Mucosa of descending colon (tissue), 3 donors: ENCODE data around the gene SLC25A24. TPM values are rescaled to one million over a fixed set of nuclear protein-coding genes. Genes with fewer than 3 reads are reported as not detected.
"Not testable (repeated sequence)": the region's sequence is repeated elsewhere in the genome, so short reads cannot be mapped to it uniquely, and the experiment has no call there.

ENCODE experiments used
- ATAC-seq: fragments of 200-7000 bp; cut with Tn5 transposase; one replicate; pipeline ENCODE4 v1.9.1; 2020; ENCODE audit warnings: mild to moderate bottlenecking, moderate library complexity
- DNase-seq, 3 donors: peaks; one replicate each; pipeline ENCODE4 v3.0.0-alpha.2; 2020
- H3K36me3 ChIP-seq: fragments of 200-600 bp; one replicate; pipeline ENCODE4 v1.8.0; 2021; ENCODE audit warnings: low read depth, mild to moderate bottlenecking
- H3K4me1 ChIP-seq: fragments of 200-600 bp; one replicate; pipeline ENCODE4 v1.8.0; 2021; ENCODE audit warnings: low read depth, mild to moderate bottlenecking
- H3K4me3 ChIP-seq: fragments of 200-600 bp; one replicate; pipeline ENCODE4 v1.8.0; 2021; ENCODE audit warnings: mild to moderate bottlenecking
- H3K9me3 ChIP-seq: fragments of 200-600 bp; one replicate; pipeline ENCODE4 v1.8.0; 2021; ENCODE audit warnings: mild to moderate bottlenecking
- intact Hi-C, 2 donors: fragments of 100-400 bp; cut with DNase I in 1 of 2; cut with micrococcal nuclease in 1 of 2; formaldehyde crosslinking; loops; one replicate each; pipeline versions ENCODE4 v1.11.0 to v1.11.1; 2022; cut with DNase I, micrococcal nuclease
- total RNA-seq, 3 donors: library from RNA; stranded (reverse); fragmentation: NEBNext Ultra II Directional in 2 of 3; extraction: Animal tissue kit (Norgen Biotek cat#: 25700) in 2 of 3; gene quantifications; one replicate each; pipeline versions ENCODE4 v1.2.1 to v1.2.4, GENCODE V29; 2021 to 2023
- TF ChIP-seq, protein P1 (sequence below): fragments of 200-600 bp; IDR thresholded peaks from one replicate; pipeline ENCODE4 v1.8.0; 2022; ENCODE audit warnings: antibody characterized with exemption, mild to moderate bottlenecking
- donor health status: DM: no; HTN: no; CAD: no; lungs with moderate emphysema.
- donor health status: DM: no; HTN: no; CAD: no.
- donor health status: DM: no; HTN: yes; CAD: no.

Gene SLC25A24
- total RNA-seq, 3 donors from 2014 or later, result 38.1 to 81.2 (median 66.7) TPM

DNA sequence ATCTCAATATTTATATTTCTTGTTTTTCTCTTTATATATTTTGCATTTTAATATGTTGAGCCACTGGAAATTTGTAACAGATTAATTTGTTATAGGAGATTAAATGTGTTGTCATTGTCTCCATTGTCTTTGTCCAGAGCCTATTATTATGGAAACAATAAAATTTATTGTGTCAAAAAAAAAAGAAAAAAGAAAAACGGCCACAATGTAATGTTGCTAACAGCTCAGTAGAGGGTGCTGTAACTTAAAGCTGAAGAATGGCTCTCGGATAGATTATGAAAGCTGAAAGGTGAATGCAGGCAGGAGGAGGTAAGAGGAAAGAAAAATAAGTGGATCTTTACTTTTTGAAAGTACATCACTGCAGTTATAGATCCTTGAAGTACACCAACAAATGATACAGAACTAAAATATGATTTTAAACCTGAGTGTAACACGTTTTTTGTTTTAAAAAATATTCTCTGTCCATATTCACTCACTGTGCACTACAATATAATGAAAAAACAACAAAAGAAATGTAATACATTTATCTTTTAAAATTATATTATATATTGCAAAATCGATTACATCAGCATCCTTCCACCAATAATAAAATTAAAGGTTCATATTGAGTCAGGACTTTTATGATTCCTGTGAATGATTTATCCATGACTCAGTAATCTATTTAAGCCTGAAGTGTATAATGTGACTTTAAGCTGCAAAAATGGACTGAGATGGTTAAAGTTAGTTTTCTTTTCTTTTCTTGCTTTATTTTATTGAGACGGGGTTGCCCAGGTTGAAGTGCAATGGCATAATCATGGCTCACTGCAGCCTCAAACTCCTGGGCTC lies 14.7 kb upstream of the SLC25A24 start:
- intact Hi-C loops, H3K4me1 ChIP-seq, DNase-seq, H3K36me3 ChIP-seq, H3K4me3 ChIP-seq, H3K9me3 ChIP-seq: not testable (repeated sequence)
- ATAC-seq, result peak; percentile 93
- TF ChIP-seq, protein P1, sequence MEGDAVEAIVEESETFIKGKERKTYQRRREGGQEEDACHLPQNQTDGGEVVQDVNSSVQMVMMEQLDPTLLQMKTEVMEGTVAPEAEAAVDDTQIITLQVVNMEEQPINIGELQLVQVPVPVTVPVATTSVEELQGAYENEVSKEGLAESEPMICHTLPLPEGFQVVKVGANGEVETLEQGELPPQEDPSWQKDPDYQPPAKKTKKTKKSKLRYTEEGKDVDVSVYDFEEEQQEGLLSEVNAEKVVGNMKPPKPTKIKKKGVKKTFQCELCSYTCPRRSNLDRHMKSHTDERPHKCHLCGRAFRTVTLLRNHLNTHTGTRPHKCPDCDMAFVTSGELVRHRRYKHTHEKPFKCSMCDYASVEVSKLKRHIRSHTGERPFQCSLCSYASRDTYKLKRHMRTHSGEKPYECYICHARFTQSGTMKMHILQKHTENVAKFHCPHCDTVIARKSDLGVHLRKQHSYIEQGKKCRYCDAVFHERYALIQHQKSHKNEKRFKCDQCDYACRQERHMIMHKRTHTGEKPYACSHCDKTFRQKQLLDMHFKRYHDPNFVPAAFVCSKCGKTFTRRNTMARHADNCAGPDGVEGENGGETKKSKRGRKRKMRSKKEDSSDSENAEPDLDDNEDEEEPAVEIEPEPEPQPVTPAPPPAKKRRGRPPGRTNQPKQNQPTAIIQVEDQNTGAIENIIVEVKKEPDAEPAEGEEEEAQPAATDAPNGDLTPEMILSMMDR, result peak; percentile 54

DNA sequence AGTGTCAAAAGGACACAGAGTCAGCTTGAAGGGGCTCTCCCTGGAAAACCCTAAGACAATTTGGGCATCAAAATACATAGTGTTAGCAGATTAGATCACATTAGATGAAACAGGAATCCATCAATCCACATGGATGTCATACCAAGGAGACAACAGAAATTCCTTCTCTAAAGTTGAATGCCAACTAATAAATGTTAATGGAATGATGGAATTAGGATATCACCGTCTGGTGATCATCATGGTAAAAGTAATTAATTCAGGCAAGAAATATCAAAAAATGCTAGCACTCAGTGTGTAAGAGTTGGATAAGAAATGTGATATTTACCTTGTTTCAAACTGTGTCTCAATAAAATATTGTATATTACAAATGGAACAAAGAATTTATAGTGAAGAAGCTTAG lies 10.9 kb upstream of the SLC25A24 start:
- DNase-seq, result no peak
- Histone ChIP-seq H3K9me3 (no peaks in the 10 kb centered on the region), H3K4me3 (no peak overlapping the region), H3K4me1 (no peaks in the 10 kb centered on the region), H3K36me3 (no peaks in the 10 kb centered on the region)
- intact Hi-C loops, result no loop called here
- ATAC-seq, result no peak
- TF ChIP-seq, protein P1, result no peak

DNA sequence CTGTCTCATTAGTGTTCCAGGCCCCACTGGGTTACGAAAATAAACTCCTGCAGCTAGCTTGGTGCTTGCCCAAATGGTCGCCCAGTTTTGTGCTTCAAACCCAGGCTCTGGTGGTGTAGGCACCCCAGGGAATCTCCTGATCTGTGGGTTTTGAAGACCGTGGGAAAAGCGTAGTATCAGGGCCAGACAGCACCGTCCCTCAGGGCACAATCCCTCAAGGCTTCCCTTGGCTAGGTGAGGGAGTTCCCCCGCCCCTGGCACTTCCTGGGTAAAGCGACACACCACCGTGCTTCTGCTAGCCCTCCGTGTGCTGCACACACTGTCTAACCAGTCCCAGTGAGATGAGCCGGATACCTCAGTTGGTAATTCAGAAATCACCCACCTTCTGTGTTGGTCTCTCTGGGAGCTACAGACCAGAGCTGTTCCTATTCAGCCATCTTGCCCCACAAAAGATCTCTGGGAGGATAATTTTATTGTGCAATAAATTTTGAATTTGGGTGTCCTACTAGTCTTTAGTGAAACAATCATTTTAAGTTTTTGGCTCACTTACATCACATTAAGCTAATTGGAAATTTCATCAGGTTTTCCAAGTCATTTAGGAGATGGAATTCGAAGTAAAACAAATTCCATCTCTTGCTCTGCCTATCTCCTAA lies 9.4 kb upstream of the SLC25A24 start:
- TF ChIP-seq, protein P1, result no peak
- Histone ChIP-seq H3K4me3 (no peak overlapping the region), H3K9me3 (no peaks in the 10 kb centered on the region), H3K36me3 (no peaks in the 10 kb centered on the region), H3K4me1 (no peaks in the 10 kb centered on the region)
- ATAC-seq (no peak), DNase-seq (no peak)
- intact Hi-C loops, result no loop called here

DNA sequence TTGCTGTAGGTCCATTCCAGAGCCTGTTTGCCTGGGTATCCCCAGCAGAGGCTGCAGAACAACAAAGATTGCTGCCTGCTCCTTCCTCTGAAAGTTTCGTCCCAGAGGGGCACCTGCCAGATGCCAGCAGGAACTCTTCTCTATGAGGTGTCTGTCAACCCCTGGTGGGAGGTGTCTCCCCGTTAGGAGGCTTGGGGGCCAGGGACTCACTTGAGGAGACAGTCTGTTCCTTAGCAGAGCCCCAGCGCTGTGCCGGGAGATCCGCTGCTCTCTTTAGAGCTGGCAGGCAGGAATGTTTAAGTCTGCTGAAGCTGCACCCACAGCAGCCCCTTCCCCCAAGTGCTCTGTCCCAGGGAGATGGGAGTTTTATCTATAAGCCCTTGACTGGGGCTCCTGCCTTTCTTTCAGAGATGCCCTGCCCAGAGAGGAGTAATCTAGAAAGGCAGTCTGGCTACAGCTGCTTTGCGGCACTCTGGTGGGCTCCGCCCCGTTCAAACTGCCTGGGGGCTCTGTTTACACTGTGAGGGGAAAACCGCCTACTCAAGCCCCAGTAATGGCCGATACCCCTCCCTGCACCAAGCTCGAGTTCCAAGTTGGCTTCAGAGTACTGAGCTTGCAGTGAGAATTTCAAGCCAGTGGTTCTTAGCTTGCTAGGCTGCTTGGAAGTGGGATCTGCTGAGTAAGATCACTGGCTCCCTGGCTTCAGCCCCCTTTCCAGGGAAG lies 8.7 kb upstream of the SLC25A24 start:
- no peaks in the 10 kb centered on the region for H3K9me3 ChIP-seq
- TF ChIP-seq, protein P1, result no peak
- DNase-seq, result no peak
- no peaks in the 10 kb centered on the region for H3K36me3 ChIP-seq
- ATAC-seq, result no peak
- intact Hi-C loops, result no loop called here
- H3K4me3 ChIP-seq, result no peak overlapping the region
- H3K4me1 ChIP-seq, result no peaks in the 10 kb centered on the region

DNA sequence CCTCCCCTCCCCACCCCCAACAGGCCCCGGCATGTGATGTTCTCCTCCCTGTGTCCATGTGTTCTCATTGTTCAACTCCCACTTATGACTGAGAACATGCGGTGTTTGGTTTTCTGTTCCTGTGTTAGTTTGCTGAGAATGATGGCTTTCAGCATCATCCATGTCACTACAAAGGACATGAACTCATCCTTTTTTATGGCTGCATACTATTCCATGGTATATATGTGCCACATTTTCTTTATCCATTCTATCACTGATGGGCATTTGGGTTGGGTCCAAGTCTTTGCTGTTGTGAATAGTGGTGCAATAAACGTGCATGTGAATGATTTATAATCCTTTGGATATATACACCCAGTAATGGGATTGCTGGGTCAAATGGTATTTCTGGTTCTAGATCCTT lies 3.4 kb upstream of the SLC25A24 start:
- intact Hi-C loops, result not testable (repeated sequence)

DNA sequence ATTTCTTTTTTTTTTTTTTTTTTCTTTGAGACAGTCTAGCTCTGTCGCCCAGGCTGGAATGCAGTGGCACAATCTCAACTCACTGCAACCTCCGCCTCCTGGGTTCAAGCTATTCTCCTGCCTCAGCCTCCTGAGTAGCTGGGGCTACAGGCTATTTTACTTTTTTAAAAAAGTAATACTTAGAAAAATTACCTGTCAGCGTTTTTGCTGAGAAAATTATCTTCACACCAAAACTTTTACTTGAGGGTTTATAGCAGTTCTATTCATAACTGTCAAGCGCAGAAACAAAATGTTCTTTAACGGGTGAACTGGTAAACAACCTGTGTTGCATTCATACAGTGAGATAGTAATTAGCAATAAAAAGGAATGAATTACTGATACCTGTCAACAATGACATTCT lies 1.5 kb upstream of the SLC25A24 start:
- H3K4me1 ChIP-seq, result peaks cover 19% of the 10 kb centered on the region
- H3K36me3 ChIP-seq, result no peaks in the 10 kb centered on the region
- ATAC-seq (no peak), DNase-seq (no peak)
- H3K4me3 ChIP-seq, result no peak overlapping the region
- H3K9me3 ChIP-seq, result no peaks in the 10 kb centered on the region
- intact Hi-C loops, result no loop called here
- TF ChIP-seq, protein P1, result no peak

More for the DNA sequence above, 3.4 kb upstream of the SLC25A24 start:
- H3K4me1 ChIP-seq, result peaks cover 14% of the 10 kb centered on the region
- H3K36me3 ChIP-seq, DNase-seq, ATAC-seq, H3K4me3 ChIP-seq, H3K9me3 ChIP-seq: not testable (repeated sequence)
